ENCODE measurements around the gene GET3. TPM values are rescaled to one million over a fixed set of nuclear protein-coding genes. Genes with fewer than 3 reads are reported as not detected.

Gene GET3
- total RNA-seq, 2 experiments from 2014 or later: 61.8 to 62.9 TPM

GRCh38 chr19:12790628-12791344 is 53.5 kb downstream of the GET3 start:
- H3K36me3 Mint-ChIP-seq (ENCODE audit: low read depth): peaks cover 16% of the 10 kb centered on the region
- peaks cover 49% of the 10 kb centered on the region for H3K4me1 Mint-ChIP-seq
- ChIA-PET POLR2A (interaction anchor here (1.2 to 14.7 kb wide), 14 partner anchors 11 to 365 kb away, joined by 3 to 574 read pairs (median 12); partner anchors contain the start of genes CALR, DHPS, GET3 and HOOK2), CTCF (interaction anchor here (0.7 to 13.9 kb wide), 7 partner anchors 8 to 57 kb away, joined by 3 to 419 read pairs (median 13); partner anchors contain the start of genes HOOK2, RNASEH2A and TRIR)
- H3K4me3 Mint-ChIP-seq: peak overlapping the region; percentile 93
- H3K27me3 Mint-ChIP-seq: no peaks in the 10 kb centered on the region
- H3K9me3 Mint-ChIP-seq: no peaks in the 10 kb centered on the region
- peak overlapping the region; percentile 98 for H3K27ac Mint-ChIP-seq
- no peak for DNase-seq

DNA sequence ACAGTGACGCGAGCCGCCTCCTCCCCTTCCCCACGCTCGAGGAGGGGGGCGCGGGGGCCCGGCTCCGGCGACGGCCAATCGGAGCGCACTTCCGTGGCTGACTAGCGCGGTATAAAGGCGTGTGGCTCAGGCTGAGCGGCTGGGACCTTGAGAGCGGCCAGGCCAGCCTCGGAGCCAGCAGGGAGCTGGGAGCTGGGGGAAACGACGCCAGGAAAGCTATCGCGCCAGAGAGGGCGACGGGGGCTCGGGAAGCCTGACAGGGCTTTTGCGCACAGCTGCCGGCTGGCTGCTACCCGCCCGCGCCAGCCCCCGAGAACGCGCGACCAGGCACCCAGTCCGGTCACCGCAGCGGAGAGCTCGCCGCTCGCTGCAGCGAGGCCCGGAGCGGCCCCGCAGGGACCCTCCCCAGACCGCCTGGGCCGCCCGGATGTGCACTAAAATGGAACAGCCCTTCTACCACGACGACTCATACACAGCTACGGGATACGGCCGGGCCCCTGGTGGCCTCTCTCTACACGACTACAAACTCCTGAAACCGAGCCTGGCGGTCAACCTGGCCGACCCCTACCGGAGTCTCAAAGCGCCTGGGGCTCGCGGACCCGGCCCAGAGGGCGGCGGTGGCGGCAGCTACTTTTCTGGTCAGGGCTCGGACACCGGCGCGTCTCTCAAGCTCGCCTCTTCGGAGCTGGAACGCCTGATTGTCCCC is 54.2 kb downstream of the GET3 start, which contains the start of gene JUNB:
TSS of gene JUNB (plus strand) at position 142 of the 706 bp plus-strand sequence. CDS start at position 428, 286 bp downstream.
- no peaks in the 10 kb centered on the region for H3K9me3 Mint-ChIP-seq
- H3K27me3 Mint-ChIP-seq: no peaks in the 10 kb centered on the region
- DNase-seq: peak; percentile 97
- H3K27ac Mint-ChIP-seq: peak within 1 kb of the TSS; percentile 98
- H3K4me3 Mint-ChIP-seq: peak within 1 kb of the TSS; percentile 93
- H3K4me1 Mint-ChIP-seq: peaks cover 56% of the 10 kb centered on the region
- H3K36me3 Mint-ChIP-seq (ENCODE audit: low read depth): peaks cover 18% of the 10 kb centered on the region
- CTCF ChIA-PET: interaction anchor here (0.7 to 13.9 kb wide), 11 partner anchors 9 to 181 kb away, joined by 3 to 419 read pairs (median 6); partner anchors contain the start of genes HOOK2, RNASEH2A, TRIR and ZNF490
- POLR2A ChIA-PET: interaction anchor here (0.6 to 14.7 kb wide), 23 partner anchors 10 to 376 kb away, joined by 3 to 574 read pairs (median 6); partner anchors contain the start of genes CALR, DHPS, GET3 and HOOK2

DNA sequence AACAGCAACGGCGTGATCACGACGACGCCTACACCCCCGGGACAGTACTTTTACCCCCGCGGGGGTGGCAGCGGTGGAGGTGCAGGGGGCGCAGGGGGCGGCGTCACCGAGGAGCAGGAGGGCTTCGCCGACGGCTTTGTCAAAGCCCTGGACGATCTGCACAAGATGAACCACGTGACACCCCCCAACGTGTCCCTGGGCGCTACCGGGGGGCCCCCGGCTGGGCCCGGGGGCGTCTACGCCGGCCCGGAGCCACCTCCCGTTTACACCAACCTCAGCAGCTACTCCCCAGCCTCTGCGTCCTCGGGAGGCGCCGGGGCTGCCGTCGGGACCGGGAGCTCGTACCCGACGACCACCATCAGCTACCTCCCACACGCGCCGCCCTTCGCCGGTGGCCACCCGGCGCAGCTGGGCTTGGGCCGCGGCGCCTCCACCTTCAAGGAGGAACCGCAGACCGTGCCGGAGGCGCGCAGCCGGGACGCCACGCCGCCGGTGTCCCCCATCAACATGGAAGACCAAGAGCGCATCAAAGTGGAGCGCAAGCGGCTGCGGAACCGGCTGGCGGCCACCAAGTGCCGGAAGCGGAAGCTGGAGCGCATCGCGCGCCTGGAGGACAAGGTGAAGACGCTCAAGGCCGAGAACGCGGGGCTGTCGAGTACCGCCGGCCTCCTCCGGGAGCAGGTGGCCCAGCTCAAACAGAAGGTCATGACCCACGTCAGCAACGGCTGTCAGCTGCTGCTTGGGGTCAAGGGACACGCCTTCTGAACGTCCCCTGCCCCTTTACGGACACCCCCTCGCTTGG is 55.0 kb downstream of the GET3 start:
- H3K4me1 Mint-ChIP-seq: peaks cover 52% of the 10 kb centered on the region

DNA sequence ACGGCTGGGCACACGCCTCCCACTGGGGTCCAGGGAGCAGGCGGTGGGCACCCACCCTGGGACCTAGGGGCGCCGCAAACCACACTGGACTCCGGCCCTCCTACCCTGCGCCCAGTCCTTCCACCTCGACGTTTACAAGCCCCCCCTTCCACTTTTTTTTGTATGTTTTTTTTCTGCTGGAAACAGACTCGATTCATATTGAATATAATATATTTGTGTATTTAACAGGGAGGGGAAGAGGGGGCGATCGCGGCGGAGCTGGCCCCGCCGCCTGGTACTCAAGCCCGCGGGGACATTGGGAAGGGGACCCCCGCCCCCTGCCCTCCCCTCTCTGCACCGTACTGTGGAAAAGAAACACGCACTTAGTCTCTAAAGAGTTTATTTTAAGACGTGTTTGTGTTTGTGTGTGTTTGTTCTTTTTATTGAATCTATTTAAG is 55.6 kb downstream of the GET3 start:
- Mint-ChIP-seq H3K27ac (peak overlapping the region; percentile 98), H3K4me1 (peaks cover 50% of the 10 kb centered on the region), H3K27me3 (no peaks in the 10 kb centered on the region), H3K4me3 (peak overlapping the region; percentile 93), H3K9me3 (no peaks in the 10 kb centered on the region), H3K36me3 (ENCODE audit: low read depth) (peaks cover 20% of the 10 kb centered on the region)
- CTCF ChIA-PET: interaction anchor here (0.8 to 13.9 kb wide), 12 partner anchors 10 to 92 kb away, joined by 3 to 419 read pairs (median 6); partner anchors contain the start of genes GET3, HOOK2, RNASEH2A and TRIR
- POLR2A ChIA-PET: interaction anchor here (0.8 to 14.7 kb wide), 23 partner anchors 9 to 1053 kb away, joined by 3 to 574 read pairs (median 6); partner anchors contain the start of genes CALR, DHPS, FBXW9 and GET3
- no peak for DNase-seq

More for the DNA sequence above, 55.0 kb downstream of the GET3 start:
- Mint-ChIP-seq H3K4me3 (peak overlapping the region; percentile 93), H3K36me3 (ENCODE audit: low read depth) (peaks cover 20% of the 10 kb centered on the region), H3K27ac (peak overlapping the region; percentile 98), H3K9me3 (no peaks in the 10 kb centered on the region), H3K27me3 (no peaks in the 10 kb centered on the region)
- CTCF ChIA-PET: interaction anchor here (0.8 to 13.9 kb wide), 14 partner anchors 10 to 182 kb away, joined by 3 to 419 read pairs (median 6); partner anchors contain the start of genes HOOK2, RNASEH2A, TRIR and ZNF490
- peak; percentile 86 for DNase-seq
- POLR2A ChIA-PET: interaction anchor here (0.6 to 14.7 kb wide), 29 partner anchors 10 to 1054 kb away, joined by 3 to 574 read pairs (median 5); partner anchors contain the start of genes CALR, DHPS, GET3 and HOOK2

- H3K4me3 Mint-ChIP-seq: peak overlapping the region; percentile 93
- CTCF ChIA-PET: interaction anchor here (0.8 to 13.9 kb wide), 11 partner anchors 11 to 92 kb away, joined by 3 to 419 read pairs (median 10); partner anchors contain the start of genes GET3, HOOK2 and TRIR
- peaks cover 43% of the 10 kb centered on the region for H3K4me1 Mint-ChIP-seq
- H3K9me3 Mint-ChIP-seq: no peaks in the 10 kb centered on the region
- peak overlapping the region; percentile 98 for H3K27ac Mint-ChIP-seq
- H3K36me3 Mint-ChIP-seq (ENCODE audit: low read depth): peaks cover 20% of the 10 kb centered on the region
- POLR2A ChIA-PET: interaction anchor here (0.8 to 14.7 kb wide), 20 partner anchors 8 to 362 kb away, joined by 3 to 574 read pairs (median 6); partner anchors contain the start of genes CALR, DHPS, FBXW9 and GET3
- H3K27me3 Mint-ChIP-seq: no peaks in the 10 kb centered on the region
- peak; percentile 94 for DNase-seq
Observed at GRCh38 chr19:12793290-12794195, 56.2 kb downstream of the GET3 start.

GRCh38 chr19:12794196-12794941 is 57.1 kb downstream of the GET3 start:
- ChIA-PET POLR2A (interaction anchor here (0.7 to 14.7 kb wide), 8 partner anchors 10 to 113 kb away, joined by 3 to 574 read pairs (median 6); partner anchors contain the start of genes DHPS, GET3, HOOK2 and TRIR), CTCF (interaction anchor here (0.7 to 13.9 kb wide), 8 partner anchors 12 to 78 kb away, joined by 3 to 419 read pairs (median 21); partner anchors contain the start of gene HOOK2)
- Mint-ChIP-seq H3K4me1 (peaks cover 35% of the 10 kb centered on the region), H3K36me3 (ENCODE audit: low read depth) (peaks cover 18% of the 10 kb centered on the region), H3K9me3 (no peaks in the 10 kb centered on the region), H3K4me3 (peak overlapping the region; percentile 74), H3K27me3 (no peaks in the 10 kb centered on the region), H3K27ac (peak overlapping the region; percentile 92)
- DNase-seq: no peak

- H3K4me3 Mint-ChIP-seq: peak overlapping the region; percentile 74
- ChIA-PET CTCF (interaction anchor here (0.7 to 13.9 kb wide), 9 partner anchors 13 to 184 kb away, joined by 3 to 419 read pairs (median 5); partner anchors contain the start of genes HOOK2, ZNF490 and ZNF791), POLR2A (interaction anchor here (0.7 to 14.7 kb wide), 13 partner anchors 7 to 113 kb away, joined by 3 to 574 read pairs (median 7); partner anchors contain the start of genes DHPS, GET3, HOOK2 and RNASEH2A)
- H3K9me3 Mint-ChIP-seq: no peaks in the 10 kb centered on the region
- peaks cover 39% of the 10 kb centered on the region for H3K4me1 Mint-ChIP-seq
- peaks cover 23% of the 10 kb centered on the region for H3K36me3 Mint-ChIP-seq (ENCODE audit: low read depth)
- peak overlapping the region; percentile 92 for H3K27ac Mint-ChIP-seq
- no peak for DNase-seq
- no peaks in the 10 kb centered on the region for H3K27me3 Mint-ChIP-seq
Observed at GRCh38 chr19:12794971-12795381, 57.7 kb downstream of the GET3 start.

- H3K9me3 Mint-ChIP-seq: no peaks in the 10 kb centered on the region
- H3K27me3 Mint-ChIP-seq: no peaks in the 10 kb centered on the region
- CTCF ChIA-PET: interaction anchor here (0.6 to 13.9 kb wide), 23 partner anchors 9 to 186 kb away, joined by 3 to 419 read pairs (median 5); partner anchors contain the start of genes HOOK2, RNASEH2A, TNPO2 and TRIR
- peaks cover 41% of the 10 kb centered on the region for H3K4me1 Mint-ChIP-seq
- POLR2A ChIA-PET: interaction anchor here (0.9 to 14.7 kb wide), 14 partner anchors 9 to 98 kb away, joined by 3 to 574 read pairs (median 4); partner anchors contain the start of genes GET3, HOOK2, RNASEH2A and TRIR
- H3K4me3 Mint-ChIP-seq: peak overlapping the region; percentile 64
- peaks cover 36% of the 10 kb centered on the region for H3K36me3 Mint-ChIP-seq (ENCODE audit: low read depth)
- H3K27ac Mint-ChIP-seq: peak overlapping the region; percentile 84
- DNase-seq: peak; percentile 81
Observed at GRCh38 chr19:12796146-12797071, 59.1 kb downstream of the GET3 start.

DNA sequence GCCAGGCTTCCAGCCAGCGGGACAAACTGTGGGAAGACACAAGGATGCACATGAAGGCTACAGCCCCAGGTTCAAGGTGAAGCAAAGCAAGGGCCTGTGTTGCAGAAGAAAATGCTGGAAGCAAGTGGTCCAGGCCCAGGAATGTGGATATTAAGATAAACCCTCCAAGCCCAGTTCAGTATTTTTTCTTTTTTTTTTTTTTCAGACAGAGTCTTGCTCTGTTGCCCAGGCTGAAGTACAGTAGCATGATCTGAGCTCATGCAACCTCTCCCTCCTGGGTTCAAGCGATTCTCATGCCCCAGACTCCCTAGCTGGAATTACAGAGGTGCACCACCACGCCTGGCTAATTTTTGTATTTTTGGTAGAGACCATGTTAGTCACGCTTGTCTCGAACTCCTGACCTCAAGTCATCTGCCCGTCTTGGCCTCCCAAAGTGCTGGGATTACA is 59.9 kb downstream of the GET3 start:
- H3K9me3 Mint-ChIP-seq: no peaks in the 10 kb centered on the region
- H3K27me3 Mint-ChIP-seq: no peaks in the 10 kb centered on the region
- ChIA-PET POLR2A (interaction anchor here (1.0 to 14.7 kb wide), 2 partner anchors 16 to 21 kb away, joined by 3 to 574 read pairs; partner anchors contain the start of gene HOOK2), CTCF (interaction anchor here (0.6 to 13.9 kb wide), 8 partner anchors 9 to 100 kb away, joined by 3 to 419 read pairs (median 6); partner anchors contain the start of genes HOOK2 and RNASEH2A)
- peaks cover 36% of the 10 kb centered on the region for H3K36me3 Mint-ChIP-seq (ENCODE audit: low read depth)
- H3K27ac Mint-ChIP-seq: no peak overlapping the region
- no peak for DNase-seq
- H3K4me1 Mint-ChIP-seq: peaks cover 44% of the 10 kb centered on the region
- H3K4me3 Mint-ChIP-seq: no peak overlapping the region

All from activated CD4-positive, alpha-beta memory T cell treated with anti-CD3 and anti-CD28 coated beads, Interleukin-2, amount 10 ng/mL, durations not matched to agents 7 days and 5 days (primary cell).